ENCODE results near the gene GRWD1. TPM values are rescaled to one million over a fixed set of nuclear protein-coding genes. Genes with fewer than 3 reads are reported as not detected.

GRWD1 gene
- total RNA-seq = 48.3 and 54.2 TPM in 2 replicates

DNA sequence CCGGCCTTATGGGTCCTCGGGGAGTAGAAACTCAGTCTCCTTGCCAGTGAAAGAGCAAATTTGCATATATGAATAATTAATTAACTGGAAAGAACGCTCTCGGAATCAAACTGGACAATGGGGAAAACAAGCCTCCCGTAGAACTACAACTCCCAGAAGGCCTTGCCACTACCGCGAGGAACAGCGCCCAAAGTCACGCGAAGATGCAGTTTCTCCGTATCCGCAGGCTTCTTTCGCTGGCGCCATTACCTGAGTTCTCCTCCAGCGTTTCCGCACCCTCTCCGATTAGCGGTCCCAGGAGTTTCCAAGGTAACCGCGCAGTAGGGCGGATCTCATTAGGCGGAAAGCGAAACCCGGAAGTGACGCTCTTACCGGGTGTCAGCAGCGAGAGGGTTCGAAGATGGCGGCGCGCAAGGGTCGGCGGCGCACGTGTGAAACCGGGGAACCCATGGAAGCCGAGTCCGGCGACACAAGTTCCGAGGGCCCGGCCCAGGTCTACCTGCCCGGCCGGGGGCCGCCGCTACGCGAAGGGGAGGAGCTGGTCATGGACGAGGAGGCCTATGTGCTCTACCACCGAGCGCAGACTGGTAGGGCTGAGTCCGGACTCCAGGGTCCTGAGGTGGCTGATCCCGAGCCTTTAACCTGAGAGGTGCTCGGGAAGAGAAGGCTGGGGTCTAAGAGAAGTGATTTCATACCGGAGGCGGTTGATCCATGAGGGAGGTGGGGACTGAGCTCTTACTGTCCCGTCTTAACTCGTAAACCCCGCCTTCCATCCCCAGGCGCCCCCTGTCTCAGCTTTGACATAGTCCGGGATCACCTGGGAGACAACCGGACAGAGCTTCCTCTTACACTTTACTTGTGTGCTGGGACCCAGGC, at the start of gene GRWD1:
Gene GRWD1 (plus strand): TSS at position 378 of the 876 bp plus-strand sequence. CDS start 23 bp downstream, at position 401.

DNA sequence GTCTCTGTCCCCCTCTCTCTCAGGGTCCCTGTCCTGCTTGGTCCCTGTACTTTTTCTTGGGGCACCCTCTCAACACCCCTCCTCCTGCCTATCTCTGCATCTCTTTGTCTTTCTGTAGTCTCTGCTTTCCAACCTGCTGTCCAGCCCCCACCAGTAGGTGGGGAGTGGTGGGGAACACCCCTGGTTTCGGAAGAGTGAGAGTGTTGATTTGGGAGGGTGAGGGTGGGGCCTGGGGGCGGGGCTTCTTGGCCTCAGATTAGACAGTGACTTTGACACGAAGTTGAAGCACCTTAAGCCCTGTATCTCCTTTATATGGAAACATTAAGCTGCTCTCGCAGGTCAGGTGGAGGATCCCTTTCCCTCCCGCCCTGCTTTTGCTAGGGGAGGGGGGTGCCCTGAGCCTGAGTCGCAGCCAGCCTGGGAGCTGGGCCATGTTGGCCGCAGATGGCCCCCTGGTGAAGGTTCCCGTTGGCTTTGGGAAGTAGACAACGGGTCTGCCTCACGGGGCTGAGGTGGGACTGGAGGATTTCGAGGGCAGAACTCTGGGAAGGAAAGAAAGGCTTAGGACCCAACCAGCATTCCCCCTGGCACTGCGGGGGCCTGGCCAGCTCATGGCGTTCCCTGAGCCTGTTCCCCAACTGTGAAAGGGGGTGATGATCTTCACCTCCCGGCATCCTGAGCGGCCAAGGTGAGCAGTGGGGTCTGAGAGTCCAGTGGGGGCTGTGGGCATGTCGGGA, 9.6 kb downstream of the GRWD1 start, which contains the start of gene KCNJ14:
Gene KCNJ14 (plus strand): TSS at position 404 of the 737 bp plus-strand sequence. CDS start 6,151 bp downstream, outside the sequence.

DNA sequence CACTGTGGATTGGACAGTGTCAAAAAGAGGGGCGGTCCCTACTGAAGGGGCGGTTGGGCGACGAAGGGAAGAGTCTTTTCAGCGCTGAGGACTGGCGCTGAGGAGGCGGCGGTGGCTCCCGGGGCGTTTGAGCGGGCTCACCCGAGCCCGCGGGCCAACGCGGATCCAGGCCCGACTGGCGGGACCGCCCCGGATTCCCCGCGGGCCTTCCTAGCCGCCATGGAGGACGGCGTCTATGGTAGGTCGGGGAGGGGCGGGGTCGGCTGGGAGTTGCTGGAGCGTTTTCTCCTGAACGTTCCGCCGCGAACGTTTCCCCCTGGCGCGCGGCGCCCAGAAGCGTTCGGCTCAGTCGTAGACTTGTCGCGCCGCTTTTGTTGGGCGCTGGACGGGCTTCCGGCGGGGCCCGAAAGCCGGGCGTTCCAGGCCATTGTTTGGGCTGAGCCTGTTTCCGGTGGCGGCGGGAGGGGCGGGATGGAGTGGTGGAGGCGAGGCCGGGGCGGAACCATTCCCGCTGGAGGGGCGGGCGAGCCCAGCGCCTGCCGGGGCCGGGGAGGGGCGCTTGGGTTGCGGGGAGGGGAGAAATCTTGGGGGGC, 23.6 kb downstream of the GRWD1 start, which contains the start of gene CYTH2:
Gene CYTH2 (plus strand): TSS at position 81 of the 593 bp plus-strand sequence. CDS start 139 bp downstream, at position 220.

Other genes with a start within 250 kb of the GRWD1 start
- 220 and 254 TPM in 2 replicates for gene CARD8, start 190.1 kb upstream of the GRWD1 start, total RNA-seq
- gene ZNF114, start 175.9 kb upstream of the GRWD1 start, total RNA-seq = 1.5 and 3.2 TPM in 2 replicates
- 33.2 and 47.0 TPM in 2 replicates for gene EMP3, start 120.4 kb upstream of the GRWD1 start, total RNA-seq
- gene TMEM143, start 82.0 kb upstream of the GRWD1 start, total RNA-seq = 4.4 and 5.0 TPM in 2 replicates
- gene SYNGR4, start 81.6 kb upstream of the GRWD1 start, total RNA-seq = not detected in 2 replicates
- 80.3 and 101 TPM in 2 replicates for gene KDELR1, start 54.4 kb upstream of the GRWD1 start, total RNA-seq
- gene GRIN2D, start 52.3 kb upstream of the GRWD1 start, total RNA-seq = 0.40 and 0.57 TPM in 2 replicates
- 0.57 and 0.66 TPM in 2 replicates for gene KCNJ14, start 9.6 kb downstream of the GRWD1 start, total RNA-seq
- gene CYTH2, start 23.4 kb downstream of the GRWD1 start, total RNA-seq = 65.1 and 96.0 TPM in 2 replicates
- under 0.01 and 0.22 TPM in 2 replicates for gene LMTK3, start 65.9 kb downstream of the GRWD1 start, total RNA-seq
- gene SULT2B1, start 106.2 kb downstream of the GRWD1 start, total RNA-seq = not detected in 2 replicates
- not detected in 2 replicates for gene SPACA4, start 160.8 kb downstream of the GRWD1 start, total RNA-seq
- 0.27 and 0.57 TPM in 2 replicates for gene FAM83E, start 169.1 kb downstream of the GRWD1 start, total RNA-seq
- 1,558 and 1,662 TPM in 2 replicates for gene RPL18, start 173.2 kb downstream of the GRWD1 start, total RNA-seq
- 11.3 and 11.7 TPM in 2 replicates for gene SPHK2, start 173.5 kb downstream of the GRWD1 start, total RNA-seq
- 0.80 and 1.3 TPM in 2 replicates for gene DBP, start 191.4 kb downstream of the GRWD1 start, total RNA-seq
- 0.27 and 1.2 TPM in 2 replicates for gene CA11, start 200.2 kb downstream of the GRWD1 start, total RNA-seq
- not detected in 2 replicates for gene NTN5, start 227.0 kb downstream of the GRWD1 start, total RNA-seq
- not detected in 2 replicates for gene FUT2, start 250.0 kb downstream of the GRWD1 start, total RNA-seq

Measured in thoracic aorta endothelial cell (primary cell).